NB4 (cell line): ENCODE data around the gene FSTL5.

Experiments used
- DNase-seq: peaks from one replicate; pipeline ENCODE4 v3.0.0; 2010; ENCODE audit warnings: low read depth
- H3K4me3 ChIP-seq: one replicate; pipeline ENCODE4 v1.5.1; 2011; ENCODE audit warnings: mild to moderate bottlenecking, low read depth, low read length, moderate library complexity
- MYC ChIP-seq: IDR thresholded peaks from 2 replicates; pipeline ENCODE4 v1.6.1; 2011; ENCODE audit warnings: low read depth, low read length
- POLR2A ChIP-seq: IDR thresholded peaks from 2 replicates; pipeline ENCODE4 v1.6.1; 2011; ENCODE audit warnings: mild to moderate bottlenecking; ENCODE audit not compliant: insufficient read length; ENCODE audit errors: extremely low read depth
- TF ChIP-seq, protein P1 (sequence below): IDR thresholded peaks from 2 replicates; pipeline ENCODE4 v1.6.1; 2011; ENCODE audit warnings: low read depth, low read length
- TF ChIP-seq, protein P2 (sequence below): IDR thresholded peaks from one replicate; pipeline ENCODE4 v1.5.1; 2012; ENCODE audit warnings: low read depth, low read length

FSTL5 gene

DNA sequence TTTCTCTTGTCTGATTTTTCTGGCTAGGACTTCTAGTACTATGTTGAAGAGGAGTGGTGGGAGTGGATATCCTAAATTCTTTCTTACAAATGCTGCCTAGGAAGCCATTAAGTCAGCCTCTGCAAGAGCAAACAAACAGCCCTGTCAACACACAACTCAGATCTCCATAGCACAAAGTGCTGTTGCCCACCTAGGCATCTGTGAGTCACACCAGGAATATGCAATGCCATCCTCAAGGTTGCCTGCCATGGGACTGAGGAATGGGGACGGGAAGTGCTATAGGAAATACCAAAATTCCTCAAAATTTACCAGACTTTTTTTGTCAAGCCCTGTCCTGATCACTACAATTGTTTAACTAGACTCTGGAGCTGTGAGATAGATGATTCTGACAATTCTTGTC lies 466.9 kb downstream of the FSTL5 start:
- H3K4me3 ChIP-seq = no peak overlapping the region
- DNase-seq = no peak
- TF ChIP-seq, protein P1, sequence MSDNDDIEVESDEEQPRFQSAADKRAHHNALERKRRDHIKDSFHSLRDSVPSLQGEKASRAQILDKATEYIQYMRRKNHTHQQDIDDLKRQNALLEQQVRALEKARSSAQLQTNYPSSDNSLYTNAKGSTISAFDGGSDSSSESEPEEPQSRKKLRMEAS = no peak
- TF ChIP-seq, protein P2, sequence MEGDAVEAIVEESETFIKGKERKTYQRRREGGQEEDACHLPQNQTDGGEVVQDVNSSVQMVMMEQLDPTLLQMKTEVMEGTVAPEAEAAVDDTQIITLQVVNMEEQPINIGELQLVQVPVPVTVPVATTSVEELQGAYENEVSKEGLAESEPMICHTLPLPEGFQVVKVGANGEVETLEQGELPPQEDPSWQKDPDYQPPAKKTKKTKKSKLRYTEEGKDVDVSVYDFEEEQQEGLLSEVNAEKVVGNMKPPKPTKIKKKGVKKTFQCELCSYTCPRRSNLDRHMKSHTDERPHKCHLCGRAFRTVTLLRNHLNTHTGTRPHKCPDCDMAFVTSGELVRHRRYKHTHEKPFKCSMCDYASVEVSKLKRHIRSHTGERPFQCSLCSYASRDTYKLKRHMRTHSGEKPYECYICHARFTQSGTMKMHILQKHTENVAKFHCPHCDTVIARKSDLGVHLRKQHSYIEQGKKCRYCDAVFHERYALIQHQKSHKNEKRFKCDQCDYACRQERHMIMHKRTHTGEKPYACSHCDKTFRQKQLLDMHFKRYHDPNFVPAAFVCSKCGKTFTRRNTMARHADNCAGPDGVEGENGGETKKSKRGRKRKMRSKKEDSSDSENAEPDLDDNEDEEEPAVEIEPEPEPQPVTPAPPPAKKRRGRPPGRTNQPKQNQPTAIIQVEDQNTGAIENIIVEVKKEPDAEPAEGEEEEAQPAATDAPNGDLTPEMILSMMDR = no peak
- TF ChIP-seq MYC (no peak), POLR2A (no peak)

DNA sequence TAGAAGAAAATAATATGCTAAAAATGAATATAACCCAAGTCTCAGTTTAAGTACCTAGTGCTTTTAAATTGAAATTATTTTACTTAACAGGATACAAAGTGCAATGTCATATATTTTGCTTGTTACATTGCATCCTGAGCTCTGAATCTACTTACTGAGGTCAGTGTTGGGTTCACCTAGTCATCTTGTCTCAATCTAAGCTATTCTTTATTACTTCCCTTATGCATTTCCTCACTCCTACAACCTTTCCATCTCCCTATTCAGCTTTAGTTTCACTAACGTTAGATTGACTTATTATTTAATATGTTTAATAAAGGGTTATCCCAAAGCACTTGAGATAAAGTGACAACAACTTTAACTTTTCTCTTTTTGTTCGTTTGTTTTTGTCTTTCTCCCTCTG lies 483.7 kb downstream of the FSTL5 start:
- TF ChIP-seq MYC = no peak
- TF ChIP-seq POLR2A = no peak
- TF ChIP-seq, protein P1 = no peak
- TF ChIP-seq, protein P2 = no peak
- no peak for DNase-seq
- H3K4me3 ChIP-seq = no peak overlapping the region

DNA sequence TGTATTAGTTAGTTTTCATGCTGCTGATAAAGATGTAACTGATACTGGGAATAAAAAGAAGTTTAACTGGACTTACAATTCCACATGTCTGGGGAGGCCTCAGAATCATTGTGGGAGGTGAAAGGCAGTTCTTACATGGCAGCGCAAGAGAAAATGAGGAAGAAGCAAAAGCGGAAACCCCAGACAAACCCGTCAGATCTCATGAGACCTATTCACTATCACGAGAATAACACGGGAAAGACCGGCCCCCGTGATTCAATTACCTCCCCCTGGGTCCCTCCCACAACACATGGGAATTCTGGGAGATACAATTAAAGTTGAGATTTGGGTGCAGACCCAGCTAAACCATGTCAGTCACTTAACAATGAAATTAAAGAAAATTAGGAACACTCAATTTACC lies 499.1 kb downstream of the FSTL5 start:
- no peak overlapping the region for H3K4me3 ChIP-seq
- DNase-seq = peak; percentile 2
- no peak for TF ChIP-seq POLR2A
- TF ChIP-seq, protein P1 = no peak
- TF ChIP-seq, protein P2 = no peak
- no peak for TF ChIP-seq MYC

DNA sequence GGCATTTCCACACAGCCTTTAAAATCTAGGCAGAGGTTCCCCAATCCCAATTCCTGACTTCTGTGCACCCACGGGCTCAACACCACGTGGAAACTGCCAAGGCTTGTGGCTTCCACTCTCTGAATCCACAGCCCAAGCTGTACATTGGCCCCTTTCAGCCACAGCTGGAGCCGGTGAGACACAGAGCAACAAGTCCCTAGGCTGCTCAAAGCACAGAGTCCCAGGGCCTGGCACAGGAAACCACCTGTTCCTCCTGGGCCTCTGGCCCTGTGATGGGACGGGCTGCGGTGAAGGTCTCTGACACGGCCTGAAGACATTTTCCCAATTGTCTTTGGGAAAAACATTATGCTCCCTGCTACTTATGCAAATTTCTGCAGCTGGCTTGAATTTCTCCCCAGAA lies 500.0 kb downstream of the FSTL5 start:
- no peak overlapping the region for H3K4me3 ChIP-seq
- TF ChIP-seq, protein P1 = no peak
- TF ChIP-seq POLR2A (no peak), MYC (no peak)
- TF ChIP-seq, protein P2 = no peak
- DNase-seq = no peak

DNA sequence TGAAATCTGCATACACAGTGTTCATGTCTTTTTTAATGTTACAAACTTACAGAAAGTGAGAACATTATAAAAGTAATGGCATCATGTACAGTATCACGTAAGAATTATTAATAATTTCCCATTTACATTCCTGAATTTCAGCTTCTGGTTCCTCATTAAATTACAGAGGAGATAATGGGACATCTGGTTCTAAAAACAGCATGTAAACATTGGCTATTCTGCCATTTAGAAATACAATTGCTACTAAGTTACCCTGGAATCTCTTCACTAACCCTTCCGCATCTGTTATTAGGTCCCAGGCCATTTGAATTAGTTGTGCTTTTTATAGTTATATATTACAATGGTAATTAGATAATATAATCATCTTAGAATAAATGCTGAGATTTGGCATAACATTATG lies 505.1 kb downstream of the FSTL5 start:
- no peak for DNase-seq
- no peak for TF ChIP-seq MYC
- TF ChIP-seq, protein P1 = no peak
- TF ChIP-seq, protein P2 = no peak
- no peak for TF ChIP-seq POLR2A
- no peak overlapping the region for H3K4me3 ChIP-seq

- no peak for DNase-seq
- TF ChIP-seq POLR2A = no peak
- TF ChIP-seq, protein P1 = no peak
- TF ChIP-seq MYC = no peak
- TF ChIP-seq, protein P2 = no peak
- H3K4me3 ChIP-seq = no peak overlapping the region
Measured at GRCh38 chr4:161657616-161658015, 506.2 kb downstream of the FSTL5 start.
